NOMO-1 treated with DMSO at 0.1 percent for 48 hours (cell line): ENCODE measurements around the gene UTP11.
"Not testable (repeated sequence)": the region's sequence is repeated elsewhere in the genome, so short reads cannot be mapped to it uniquely, and the experiment has no call there.

Experiments used
- DNase-seq: peaks from one replicate; lab custom pipeline; 2025; ENCODE audit not compliant: unreplicated experiment; lab: John Stamatoyannopoulos, UW

The UTP11 gene, protein sequence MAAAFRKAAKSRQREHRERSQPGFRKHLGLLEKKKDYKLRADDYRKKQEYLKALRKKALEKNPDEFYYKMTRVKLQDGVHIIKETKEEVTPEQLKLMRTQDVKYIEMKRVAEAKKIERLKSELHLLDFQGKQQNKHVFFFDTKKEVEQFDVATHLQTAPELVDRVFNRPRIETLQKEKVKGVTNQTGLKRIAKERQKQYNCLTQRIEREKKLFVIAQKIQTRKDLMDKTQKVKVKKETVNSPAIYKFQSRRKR

DNA sequence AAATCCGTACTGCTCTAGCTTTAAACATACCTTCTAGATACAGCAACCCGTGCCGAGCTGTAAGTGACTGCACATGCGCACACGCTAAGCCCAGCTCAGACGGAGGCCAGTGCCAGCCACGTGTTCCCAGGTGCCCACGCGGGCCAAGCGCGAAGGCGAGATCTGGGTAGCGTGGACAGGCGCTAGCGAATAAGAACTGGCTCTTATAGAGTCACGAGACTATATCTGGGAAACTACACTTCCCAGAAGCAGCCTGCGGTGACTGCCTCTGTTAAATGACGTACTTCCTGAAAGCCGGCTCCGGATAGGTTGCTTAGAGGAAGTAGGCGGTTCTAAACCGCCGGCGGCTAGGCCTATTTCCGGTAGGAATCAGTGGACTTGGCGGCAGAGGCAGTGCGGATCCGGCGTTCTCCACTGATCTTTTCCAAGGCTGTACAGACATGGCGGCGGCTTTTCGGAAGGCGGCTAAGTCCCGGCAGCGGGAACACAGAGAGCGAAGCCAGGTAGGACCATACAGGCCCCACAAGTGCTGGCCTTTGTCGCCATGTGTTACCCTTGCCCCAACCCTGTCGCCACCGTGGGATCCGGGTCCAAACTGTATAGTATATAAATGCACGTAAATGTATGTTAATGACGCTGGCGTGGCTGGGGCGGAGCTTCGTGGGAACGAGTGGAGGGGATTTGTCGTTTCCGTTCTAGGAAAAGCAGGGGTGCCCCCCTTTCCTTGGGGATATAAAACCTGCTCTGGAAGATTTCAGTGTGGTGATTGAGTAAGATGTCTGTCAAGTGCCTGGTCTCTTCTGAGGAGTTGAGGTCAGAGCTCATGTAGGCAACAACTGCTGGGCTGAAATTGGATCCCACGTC, at the start of gene UTP11:
UTP11 (plus strand) TSS at position 372 of the 864 bp plus-strand sequence; CDS start at position 441, 69 bp downstream.
- DNase-seq = peak; percentile 99

DNA sequence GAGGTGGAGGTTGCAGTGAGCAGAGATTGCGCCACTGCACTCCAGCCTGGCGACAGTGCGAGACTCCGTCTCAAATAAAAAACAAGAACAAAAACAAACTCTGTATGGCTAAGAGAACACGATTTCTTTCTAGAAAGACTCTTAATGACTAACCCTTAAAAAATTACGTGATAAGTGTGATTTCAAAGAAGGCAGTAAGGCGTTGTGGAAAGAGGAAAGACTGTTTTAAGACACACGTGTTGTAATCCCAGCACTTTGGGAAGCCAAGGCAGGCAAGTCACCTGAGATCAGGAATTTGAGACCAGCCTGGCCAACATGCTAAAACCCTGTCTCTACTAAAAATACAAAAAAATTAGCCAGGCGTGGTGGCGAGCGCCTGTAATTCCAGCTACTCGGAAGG, 48.4 kb upstream of the UTP11 start:
- DNase-seq = not testable (repeated sequence)

DNA sequence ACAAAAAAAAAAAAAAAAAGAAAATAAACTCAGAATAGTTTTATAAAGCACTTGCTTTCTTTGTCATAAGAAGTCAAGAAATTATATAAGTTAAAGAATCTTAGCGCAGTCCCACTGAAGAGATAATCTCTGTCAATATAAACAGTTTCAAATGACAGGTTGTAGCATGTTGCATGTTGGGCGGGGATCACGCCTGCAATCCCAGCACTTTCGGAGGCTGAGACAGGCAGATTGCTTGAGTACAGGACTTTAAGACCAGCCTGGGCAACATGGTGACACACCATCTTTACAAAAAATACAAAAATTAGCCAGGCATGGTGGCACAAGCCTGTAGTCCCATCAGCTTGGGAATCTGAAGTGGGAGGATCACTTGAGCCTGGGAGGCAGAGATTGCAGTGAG, 47.2 kb upstream of the UTP11 start:
- no peak for DNase-seq

DNA sequence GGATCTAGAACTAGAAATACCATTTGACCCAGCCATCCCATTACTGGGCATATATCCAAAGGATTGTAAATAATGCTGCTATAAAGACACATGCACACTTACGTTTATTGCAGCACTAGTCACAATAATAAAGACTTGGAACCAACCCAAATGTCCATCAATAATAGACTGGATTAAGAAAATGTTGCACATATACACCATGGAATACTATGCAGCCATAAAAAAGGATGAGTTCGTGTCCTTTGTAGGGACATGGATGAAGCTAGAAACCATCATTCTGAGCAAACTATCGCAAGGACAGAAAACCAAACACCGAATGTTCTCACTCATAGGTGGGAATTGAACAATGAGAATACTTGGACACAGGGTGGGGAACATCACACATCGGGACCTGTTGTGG, 38.9 kb upstream of the UTP11 start:
- DNase-seq = not testable (repeated sequence)

DNA sequence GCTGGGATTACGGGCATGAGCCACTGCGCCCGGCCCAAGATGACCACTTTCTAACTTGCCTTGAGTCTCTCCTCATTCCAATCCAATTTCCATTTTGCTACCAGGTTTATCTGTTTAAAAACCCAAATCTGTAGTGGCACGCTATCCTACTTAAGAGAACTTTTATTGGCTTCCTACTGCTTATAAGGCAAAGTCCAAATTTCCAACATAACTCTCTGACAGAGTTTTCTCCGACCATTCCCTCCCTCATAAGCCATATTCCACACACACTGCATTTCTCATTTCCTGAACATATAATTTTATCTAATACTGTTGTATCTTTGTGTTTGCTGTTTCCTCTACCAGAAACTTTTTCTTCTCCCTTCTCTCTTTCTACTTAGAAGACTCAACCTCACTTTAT, 38.0 kb upstream of the UTP11 start:
- no peak for DNase-seq

DNA sequence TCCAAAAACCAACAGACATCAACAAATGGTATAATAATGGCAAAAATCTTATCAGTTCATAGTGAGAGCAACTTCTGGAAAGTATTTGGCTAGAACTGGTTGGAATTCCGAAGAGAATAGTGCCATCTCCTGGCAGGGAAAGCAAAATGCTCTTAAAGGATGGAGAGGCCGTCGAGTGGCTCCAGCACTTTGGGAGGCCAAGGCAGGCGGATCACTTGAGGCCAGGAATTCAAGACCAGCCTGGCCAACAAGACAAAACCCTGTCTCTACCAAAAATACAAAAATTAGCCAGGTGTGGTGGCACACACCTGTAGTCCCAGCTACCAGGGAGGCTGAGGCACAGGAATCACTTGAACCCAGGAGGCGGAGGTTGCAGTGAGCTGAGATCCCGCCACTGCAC, 37.5 kb upstream of the UTP11 start:
- DNase-seq = peak; percentile 9

DNA sequence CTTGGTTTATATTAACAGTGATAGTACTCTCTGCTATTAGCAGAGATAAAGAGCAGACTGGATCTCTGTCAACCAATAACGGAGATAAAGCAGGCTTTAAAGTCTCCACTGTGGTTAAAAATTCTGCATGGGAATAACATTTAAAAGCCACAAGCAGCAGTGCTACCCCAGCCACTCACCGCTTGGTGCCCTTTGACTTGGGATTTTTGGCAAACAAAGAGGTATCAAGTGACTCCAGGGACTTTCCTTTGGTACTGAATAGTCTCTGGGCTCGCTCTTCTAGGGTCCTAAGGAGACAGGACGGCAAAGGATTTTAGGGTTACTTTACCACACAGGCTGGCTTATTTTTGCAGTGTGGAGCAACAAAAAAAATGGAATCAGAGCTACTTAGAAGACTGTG, 34.0 kb upstream of the UTP11 start:
- DNase-seq = no peak

DNA sequence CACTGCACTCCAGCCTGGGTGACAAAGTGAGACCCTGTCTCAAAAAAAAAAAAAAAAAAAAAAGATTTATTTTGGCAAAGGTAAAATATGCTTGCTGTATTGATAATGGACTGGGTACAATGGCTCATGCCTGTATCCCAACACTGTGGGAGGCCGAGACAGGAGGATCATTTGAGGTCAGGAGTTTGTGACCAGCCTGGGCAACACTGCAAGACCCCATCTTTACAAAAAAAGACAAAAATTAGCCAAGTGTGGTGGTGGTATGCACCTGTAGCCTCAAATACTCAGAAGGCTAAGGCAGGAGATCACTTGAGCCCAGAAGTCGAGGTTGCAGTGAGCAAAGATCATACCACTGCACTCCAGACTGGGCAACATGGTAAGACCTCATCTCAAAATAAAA, 29.0 kb upstream of the UTP11 start:
- no peak for DNase-seq

DNA sequence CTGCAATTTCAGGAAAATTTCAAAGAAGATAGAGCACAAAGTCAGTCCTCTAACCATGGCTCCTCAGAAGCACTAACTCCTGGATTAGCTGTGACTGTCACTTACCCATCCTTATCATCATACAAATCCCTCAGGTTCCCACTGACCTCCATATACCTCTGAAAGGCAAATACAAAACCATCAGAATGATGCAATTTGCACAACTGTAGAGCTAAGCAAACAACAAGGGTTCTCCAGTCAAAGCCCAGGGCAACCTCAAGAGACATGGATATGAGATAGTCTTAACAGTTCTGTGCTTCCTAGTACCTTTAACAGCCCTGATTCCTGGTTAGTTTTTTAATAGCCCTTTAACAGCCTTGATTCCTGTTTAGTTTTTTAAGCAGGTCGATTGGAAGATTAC, 24.9 kb upstream of the UTP11 start:
- no peak for DNase-seq

DNA sequence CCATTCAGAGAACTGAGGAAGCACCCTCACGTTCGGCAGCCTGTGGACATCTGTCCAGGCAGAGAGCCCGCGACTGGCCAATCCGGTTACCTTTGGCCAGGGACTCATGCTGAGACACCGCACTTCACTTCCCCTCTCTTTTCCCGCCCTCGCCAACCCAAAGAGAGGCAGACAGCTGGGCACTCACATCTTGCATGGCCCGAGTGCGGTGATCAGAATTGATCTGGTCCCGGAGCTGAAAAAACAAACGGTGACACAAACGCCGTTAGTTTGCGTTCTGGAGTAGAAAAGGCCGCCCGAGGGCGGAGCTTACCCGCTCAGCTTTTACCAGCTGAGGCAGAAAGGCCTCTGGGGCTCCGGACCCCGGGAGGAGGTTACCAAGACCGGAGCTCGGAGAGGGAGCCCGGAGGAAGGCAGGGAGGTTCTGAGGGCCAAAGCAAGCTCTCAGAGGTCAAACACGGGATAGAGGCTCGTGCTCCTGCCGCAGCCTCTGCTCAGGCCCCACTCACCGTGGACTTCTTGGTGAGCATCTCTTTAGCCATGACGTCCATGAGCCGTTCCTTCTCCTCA, 23.1 kb upstream of the UTP11 start:
- peak; percentile 51 for DNase-seq

DNA sequence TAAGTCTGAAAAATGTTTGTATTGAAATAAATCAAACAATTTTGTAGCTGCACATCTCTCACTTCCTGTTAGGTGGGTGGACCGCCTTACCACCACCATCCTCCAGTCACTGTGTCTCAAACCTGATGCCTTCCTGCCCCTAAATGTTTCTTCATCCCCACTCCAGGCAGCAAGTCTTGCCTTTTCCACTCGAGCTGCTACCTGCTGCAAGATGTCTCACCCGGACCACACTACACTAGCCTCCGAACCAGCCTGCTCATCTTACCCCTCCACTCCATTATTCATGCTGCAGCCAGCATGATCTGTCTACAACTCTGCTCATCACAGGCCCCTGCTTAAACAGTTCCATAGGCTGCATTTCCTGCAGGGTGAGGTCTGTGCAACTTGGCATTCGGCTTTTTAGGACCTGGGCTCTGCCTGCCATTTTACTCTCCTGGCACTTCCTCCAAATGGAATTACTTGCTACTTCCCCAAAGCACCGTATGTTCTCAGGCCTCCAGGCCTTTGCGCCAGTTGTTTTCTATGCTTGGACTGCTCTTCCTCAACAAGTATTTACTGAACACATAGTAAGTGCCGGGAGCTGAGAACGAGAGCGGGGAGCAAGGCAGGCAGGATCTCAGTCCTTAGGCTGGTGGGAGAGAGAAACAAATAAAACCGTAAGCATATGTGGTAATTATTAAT, 17.5 kb upstream of the UTP11 start:
- DNase-seq = no peak

DNA sequence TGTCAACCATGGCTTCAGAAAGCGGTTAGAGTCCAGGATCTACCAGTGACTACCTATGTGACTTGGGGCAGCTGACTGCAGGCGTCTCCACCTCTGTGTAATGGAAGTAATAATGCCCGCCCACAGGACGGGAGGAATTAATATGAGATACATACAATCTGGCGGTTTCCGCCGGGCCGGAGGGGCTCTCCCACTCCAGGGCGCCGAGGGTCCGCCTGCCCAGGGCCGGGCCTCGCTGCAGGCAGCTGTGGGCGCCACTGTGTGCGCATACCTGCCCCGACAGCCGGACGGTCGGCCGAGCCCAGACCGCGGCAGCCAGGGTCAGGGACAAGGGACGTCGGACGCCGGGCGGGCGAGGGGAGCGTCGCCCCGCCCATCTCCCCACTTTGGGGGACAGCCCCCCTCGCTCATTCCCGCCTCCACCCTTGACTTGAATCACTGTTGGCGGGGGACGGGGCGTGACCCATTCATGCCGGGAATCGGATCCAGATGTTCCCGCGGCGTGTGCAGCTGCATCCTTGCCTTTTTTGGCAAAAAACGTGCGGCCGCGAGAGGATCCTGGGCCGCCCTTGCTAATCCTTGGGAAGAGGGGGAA, 16.7 kb upstream of the UTP11 start:
- DNase-seq = no peak

DNA sequence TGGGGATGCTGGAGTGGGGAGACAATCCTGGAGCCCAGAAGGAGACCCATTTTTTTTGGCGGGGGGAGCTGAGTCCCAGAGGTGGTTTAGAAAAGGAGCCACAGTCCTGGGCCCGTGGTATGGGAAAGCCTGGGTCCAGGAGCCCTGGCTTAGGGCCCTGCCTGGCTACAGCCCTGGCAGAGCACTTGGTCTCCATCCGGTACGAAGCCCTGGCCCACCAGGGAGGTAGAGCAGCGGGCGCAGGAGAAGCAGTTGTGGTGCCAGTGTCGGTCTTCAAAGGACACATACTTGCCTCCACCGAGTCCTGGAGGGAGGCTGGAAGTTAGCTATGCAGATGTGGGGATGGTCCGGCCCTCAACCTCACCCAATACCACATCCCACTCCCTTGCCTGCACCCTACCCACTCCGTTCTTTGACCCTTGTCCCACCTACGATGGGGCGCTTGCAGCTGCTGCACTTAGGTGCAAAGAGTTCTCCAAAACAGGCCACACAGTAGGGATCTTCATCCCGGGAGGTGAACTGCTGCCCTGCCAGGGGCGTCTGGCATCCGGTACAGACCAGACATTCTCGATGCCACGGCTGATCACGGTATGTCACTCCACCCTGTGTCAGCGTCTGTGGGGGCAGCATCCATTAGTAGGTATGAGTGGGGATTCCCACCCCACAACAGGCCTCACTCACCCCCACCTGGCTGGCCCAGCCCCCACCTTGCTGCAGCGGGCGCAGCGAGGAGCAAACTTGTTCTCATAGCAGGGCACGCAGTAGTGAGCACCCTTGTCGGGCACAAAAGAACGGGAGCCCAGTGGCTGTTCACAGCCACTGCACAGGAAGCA, 15.1 kb upstream of the UTP11 start:
- DNase-seq = no peak

DNA sequence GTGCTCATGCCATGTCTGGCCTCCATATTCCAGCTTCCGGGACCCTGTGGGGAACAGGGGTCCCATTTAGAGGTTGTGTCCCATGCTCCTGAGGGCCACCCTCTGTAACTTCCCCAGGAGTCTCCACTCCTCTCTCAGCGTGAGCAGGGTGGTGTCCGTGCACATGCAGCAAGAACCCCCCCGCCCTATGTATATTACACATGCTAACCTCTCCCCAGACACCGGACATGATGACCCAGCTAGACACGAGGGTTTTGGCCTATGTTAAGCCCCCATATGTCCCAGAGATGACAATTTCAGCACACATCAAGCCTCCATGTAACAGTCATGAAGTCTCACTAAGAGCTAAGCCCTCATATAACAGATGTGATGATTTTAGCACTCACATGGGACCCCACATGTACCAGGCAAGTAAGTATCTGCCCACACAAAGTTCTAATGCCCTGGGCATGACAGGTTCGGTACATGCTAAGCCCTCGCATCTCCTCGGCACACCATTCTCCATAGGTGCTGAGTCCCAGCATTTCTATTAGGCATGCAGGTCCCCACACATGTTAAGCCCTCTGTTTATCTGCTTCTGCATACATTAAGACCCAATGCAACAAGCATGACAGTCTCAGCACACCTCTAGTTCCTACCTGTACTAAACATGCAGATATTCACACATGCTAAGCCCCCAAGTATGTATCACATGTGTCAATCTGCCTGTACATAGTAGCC, 14.3 kb upstream of the UTP11 start:
- no peak for DNase-seq

DNA sequence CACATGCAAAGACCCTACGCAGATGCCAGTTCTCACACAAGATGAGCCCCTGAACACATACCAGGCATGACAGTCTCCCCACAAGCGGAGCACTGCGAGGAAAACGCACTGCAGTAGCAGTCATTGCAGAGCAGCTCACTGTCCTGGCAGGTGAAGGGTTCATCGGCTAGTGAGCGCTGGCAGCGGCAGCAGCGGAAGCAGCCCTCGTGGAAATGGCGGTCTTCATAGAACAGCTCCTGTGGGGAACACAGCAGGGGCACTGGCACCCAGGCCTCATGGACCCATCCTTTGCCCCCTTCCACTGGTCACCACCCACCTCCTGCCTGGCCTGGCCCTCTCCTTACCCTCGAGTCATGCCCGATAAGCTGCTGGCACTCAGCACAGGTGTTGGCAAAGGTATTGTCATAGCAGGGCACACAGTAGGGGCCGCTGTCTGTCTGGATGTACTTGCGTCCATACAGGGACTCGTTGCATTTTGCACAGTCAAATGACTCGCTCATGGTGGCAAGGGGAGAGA, 13.6 kb upstream of the UTP11 start:
- no peak for DNase-seq

DNA sequence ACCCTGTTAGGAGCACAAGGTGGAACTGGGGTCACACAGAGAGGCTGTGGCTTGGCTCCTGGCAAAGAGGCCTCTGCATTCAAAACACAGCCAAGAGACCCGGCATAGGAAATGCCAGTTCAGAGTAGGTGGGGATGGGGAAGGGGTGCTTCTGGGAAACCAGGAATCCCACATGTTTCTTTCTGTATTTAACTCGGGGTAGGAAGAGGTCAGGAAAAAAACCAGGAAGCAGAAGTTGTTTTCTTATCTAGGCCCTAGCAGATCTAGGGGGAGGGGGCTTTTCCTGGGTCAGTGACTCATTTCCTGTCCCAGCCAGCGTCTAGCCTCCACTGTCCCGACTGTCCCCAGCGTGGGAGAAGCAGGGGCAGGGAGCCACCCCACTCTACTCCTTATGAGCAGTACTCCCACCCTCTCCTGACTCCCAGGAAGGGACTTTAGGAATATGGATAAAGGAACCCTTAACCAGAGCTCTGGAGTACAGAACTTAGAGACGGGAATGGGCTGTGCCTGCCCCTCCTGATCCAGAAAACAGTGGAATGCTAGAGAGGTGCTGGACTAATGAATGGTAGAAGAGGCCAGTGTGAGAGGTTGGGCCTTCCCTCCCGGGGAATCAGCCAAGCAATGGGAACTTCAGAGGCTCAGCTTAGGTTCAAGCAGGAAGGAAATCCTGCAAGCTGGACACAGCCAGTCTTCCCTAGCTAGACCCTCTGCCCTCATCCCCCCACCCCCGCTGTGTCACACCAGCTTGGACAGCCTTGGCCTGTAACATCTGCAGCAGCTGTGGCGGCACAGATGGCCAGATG, 12.9 kb upstream of the UTP11 start:
- DNase-seq = peak; percentile 8

DNA sequence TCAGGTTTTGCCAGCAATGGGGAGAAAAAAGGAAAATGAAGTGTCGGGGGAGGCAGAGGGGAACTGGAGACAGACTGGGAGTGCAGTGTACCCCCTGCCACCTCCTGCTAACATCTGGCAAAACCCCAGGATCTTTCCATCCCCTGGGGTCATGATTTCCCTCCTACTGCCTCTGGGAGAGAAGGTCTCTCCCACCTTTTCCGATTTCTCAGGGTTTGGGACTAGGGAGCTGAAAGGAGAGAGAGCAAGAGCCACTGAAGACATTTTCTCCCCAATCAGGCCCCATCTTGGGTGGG, 12.4 kb upstream of the UTP11 start:
- DNase-seq = no peak

DNA sequence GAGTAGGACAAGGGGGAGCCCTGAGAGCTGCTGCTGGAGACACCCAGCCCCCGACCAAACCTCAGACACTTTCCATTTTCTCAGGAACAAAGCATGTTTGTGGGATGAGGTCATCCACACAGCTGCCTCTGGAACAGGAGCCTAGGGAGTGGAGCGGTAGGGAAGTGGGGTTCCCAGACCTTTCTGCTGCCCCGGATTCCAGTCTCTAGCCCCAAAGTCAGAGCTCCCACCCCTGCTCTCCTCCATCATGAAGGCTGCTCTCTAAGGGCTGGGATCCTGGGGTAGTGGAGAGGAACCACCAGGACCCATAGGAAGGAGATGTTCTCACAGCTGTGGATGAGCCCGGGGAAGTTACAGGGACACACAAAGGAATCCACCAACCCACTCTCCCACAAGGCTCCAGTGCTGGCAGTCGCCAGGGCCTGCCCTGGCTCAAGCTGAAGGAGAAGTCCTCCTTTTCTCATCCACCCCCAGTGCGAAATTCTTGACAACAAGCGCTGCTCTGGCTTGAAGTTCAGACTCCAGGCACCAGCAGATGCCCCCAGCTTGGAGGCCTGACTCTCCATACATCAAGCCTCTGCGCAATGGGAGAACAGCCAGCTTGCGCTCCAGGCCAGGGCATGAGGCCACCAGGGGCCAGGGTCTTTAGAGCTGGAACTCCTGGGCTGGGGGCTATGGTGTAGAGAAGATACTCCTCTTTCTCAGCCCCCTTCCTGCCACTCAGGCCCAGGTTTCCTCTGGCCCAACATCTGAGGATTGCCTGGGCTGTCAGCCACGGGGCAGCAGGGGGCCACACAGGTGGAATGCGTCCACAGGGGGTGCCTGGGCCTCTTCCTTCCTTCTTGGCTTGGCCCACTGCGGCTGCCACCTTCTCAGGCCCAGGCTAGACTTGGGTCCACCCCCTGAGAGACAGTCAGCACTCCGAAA, 11.7 kb upstream of the UTP11 start:
- no peak for DNase-seq
